AG04450 (cell line): Measurements from ENCODE around the gene PMM2. TPM values are rescaled to one million over a fixed set of nuclear protein-coding genes. Genes with fewer than 3 reads are reported as not detected.

Experiments used
- CTCF ChIA-PET: fragments of 300-600, 350-600 bp; formaldehyde crosslinking; extraction: SDS; loops from one replicate; lab custom pipeline; 2022; ENCODE audit warnings: antibody characterized with exemption, inconsistent platforms; lab: Charles Lee
- POLR2A ChIA-PET: fragments of 350-600 bp; formaldehyde crosslinking; extraction: SDS; loops from one replicate; lab custom pipeline; 2021; ENCODE audit warnings: antibody characterized with exemption, inconsistent platforms; lab: Yijun Ruan, JAX
- DNase-seq: peaks from one replicate; pipeline ENCODE4 v3.0.0-alpha.2; 2011; ENCODE audit warnings: low read depth, low spot score
- H3K27ac ChIP-seq: one replicate; pipeline ENCODE4 v1.5.1; 2012; ENCODE audit warnings: low read depth, low read length, control low read depth
- H3K27me3 ChIP-seq: one replicate; pipeline ENCODE4 v1.6.0; 2012; ENCODE audit warnings: low read length; ENCODE audit not compliant: control insufficient read depth, insufficient read depth
- H3K4me3 ChIP-seq: 2 replicates; pipeline ENCODE4 v1.5.1; 2011; ENCODE audit warnings: mild to moderate bottlenecking, low read depth, low read length, control low read depth
- H3K9me3 ChIP-seq: 2 replicates; pipeline ENCODE4 v1.5.1; 2012; ENCODE audit warnings: low read length; ENCODE audit not compliant: control insufficient read depth, insufficient read depth
- polyA plus RNA-seq: library from polyadenylated mRNA; depleted of rRNA; stranded (reverse); fragments of >200 nt; gene quantifications from 2 replicates; pipeline ENCODE4 v1.2.3, GENCODE V29; 2011
- TF ChIP-seq, protein P1 (sequence below): IDR thresholded peaks from 2 replicates; pipeline ENCODE4 v1.5.1; 2011; ENCODE audit warnings: low read depth, low read length, control low read depth, inconsistent platforms

The PMM2 gene
- polyA plus RNA-seq, 1 experiment: 37.0 TPM

- peaks cover 2% of the 10 kb centered on the region for H3K27me3 ChIP-seq
- no peak for DNase-seq
- TF ChIP-seq, protein P1, sequence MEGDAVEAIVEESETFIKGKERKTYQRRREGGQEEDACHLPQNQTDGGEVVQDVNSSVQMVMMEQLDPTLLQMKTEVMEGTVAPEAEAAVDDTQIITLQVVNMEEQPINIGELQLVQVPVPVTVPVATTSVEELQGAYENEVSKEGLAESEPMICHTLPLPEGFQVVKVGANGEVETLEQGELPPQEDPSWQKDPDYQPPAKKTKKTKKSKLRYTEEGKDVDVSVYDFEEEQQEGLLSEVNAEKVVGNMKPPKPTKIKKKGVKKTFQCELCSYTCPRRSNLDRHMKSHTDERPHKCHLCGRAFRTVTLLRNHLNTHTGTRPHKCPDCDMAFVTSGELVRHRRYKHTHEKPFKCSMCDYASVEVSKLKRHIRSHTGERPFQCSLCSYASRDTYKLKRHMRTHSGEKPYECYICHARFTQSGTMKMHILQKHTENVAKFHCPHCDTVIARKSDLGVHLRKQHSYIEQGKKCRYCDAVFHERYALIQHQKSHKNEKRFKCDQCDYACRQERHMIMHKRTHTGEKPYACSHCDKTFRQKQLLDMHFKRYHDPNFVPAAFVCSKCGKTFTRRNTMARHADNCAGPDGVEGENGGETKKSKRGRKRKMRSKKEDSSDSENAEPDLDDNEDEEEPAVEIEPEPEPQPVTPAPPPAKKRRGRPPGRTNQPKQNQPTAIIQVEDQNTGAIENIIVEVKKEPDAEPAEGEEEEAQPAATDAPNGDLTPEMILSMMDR: no peak
- no peak overlapping the region for H3K4me3 ChIP-seq
- no peaks in the 10 kb centered on the region for H3K9me3 ChIP-seq
- H3K27ac ChIP-seq: no peak overlapping the region
- CTCF ChIA-PET: no interaction called here
- POLR2A ChIA-PET: no interaction called here
Measured at GRCh38 chr16:8763083-8763482, 34.6 kb upstream of the PMM2 start.

DNA sequence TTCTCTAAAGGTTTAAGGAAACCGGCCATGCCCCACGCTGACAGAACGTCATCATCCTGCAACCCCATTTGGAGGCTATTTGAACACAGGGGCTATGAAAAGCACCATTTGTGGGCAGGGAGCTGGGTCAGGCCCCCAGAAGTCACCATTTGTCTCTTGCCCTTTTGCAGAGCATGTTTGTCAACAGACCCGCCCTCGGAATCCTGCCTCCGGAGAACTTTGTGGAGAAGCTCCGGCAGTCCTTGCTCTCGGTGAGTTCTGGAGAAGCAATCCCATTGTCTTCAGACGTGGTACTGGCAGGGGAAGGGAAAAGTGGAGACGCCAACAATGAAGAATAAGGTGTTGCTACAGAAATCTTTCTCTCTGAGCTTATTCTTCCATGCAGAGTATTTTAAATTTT lies 33.7 kb upstream of the PMM2 start:
- no peaks in the 10 kb centered on the region for H3K27me3 ChIP-seq
- CTCF ChIA-PET: no interaction called here
- no peaks in the 10 kb centered on the region for H3K9me3 ChIP-seq
- no peak overlapping the region for H3K27ac ChIP-seq
- no peak overlapping the region for H3K4me3 ChIP-seq
- DNase-seq: no peak
- POLR2A ChIA-PET: no interaction called here
- TF ChIP-seq, protein P1: no peak

GRCh38 chr16:8764525-8765250 lies 33.0 kb upstream of the PMM2 start:
- Histone ChIP-seq H3K9me3 (no peaks in the 10 kb centered on the region), H3K27ac (no peak overlapping the region), H3K27me3 (no peaks in the 10 kb centered on the region), H3K4me3 (no peak overlapping the region)
- POLR2A ChIA-PET: no interaction called here
- TF ChIP-seq, protein P1: no peak
- DNase-seq: no peak
- CTCF ChIA-PET: no interaction called here

GRCh38 chr16:8767176-8767575 lies 30.5 kb upstream of the PMM2 start:
- CTCF ChIA-PET: no interaction called here
- TF ChIP-seq, protein P1: no peak
- no peaks in the 10 kb centered on the region for H3K27me3 ChIP-seq
- no peak overlapping the region for H3K27ac ChIP-seq
- POLR2A ChIA-PET: no interaction called here
- H3K9me3 ChIP-seq: no peaks in the 10 kb centered on the region
- no peak overlapping the region for H3K4me3 ChIP-seq
- DNase-seq: no peak

GRCh38 chr16:8768283-8768682 lies 29.4 kb upstream of the PMM2 start:
- Histone ChIP-seq H3K9me3 (no peaks in the 10 kb centered on the region), H3K27ac (no peak overlapping the region), H3K4me3 (no peak overlapping the region), H3K27me3 (no peaks in the 10 kb centered on the region)
- no peak for DNase-seq
- POLR2A ChIA-PET: no interaction called here
- TF ChIP-seq, protein P1: no peak
- CTCF ChIA-PET: no interaction called here
